ENCODE results near the gene DYNC2H1. TPM values are rescaled to one million over a fixed set of nuclear protein-coding genes. Genes with fewer than 3 reads are reported as not detected.

Gene DYNC2H1
- total and polyA plus RNA-seq, 10 donors, result 3.1 to 18.3 (median 10.6) TPM

GRCh38 chr11:103488579-103488978 lies 379.4 kb downstream of the DYNC2H1 start:
- TF ChIP-seq, protein P1, sequence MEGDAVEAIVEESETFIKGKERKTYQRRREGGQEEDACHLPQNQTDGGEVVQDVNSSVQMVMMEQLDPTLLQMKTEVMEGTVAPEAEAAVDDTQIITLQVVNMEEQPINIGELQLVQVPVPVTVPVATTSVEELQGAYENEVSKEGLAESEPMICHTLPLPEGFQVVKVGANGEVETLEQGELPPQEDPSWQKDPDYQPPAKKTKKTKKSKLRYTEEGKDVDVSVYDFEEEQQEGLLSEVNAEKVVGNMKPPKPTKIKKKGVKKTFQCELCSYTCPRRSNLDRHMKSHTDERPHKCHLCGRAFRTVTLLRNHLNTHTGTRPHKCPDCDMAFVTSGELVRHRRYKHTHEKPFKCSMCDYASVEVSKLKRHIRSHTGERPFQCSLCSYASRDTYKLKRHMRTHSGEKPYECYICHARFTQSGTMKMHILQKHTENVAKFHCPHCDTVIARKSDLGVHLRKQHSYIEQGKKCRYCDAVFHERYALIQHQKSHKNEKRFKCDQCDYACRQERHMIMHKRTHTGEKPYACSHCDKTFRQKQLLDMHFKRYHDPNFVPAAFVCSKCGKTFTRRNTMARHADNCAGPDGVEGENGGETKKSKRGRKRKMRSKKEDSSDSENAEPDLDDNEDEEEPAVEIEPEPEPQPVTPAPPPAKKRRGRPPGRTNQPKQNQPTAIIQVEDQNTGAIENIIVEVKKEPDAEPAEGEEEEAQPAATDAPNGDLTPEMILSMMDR (IDR thresholded peaks at IDR 0.05 in 8 of 11, conservative IDR thresholded peaks at IDR 0.05 in 3 of 11), result no peak
- TF ChIP-seq POLR2AphosphoS5 (IDR thresholded peaks at IDR 0.05), result no peak
- no peak for TF ChIP-seq POLR2A (IDR thresholded peaks at IDR 0.05)
- Histone ChIP-seq H3K9me3 (peaks cover 0 to 7% (median 0%) of the 10 kb centered on the region in 8 donors), H3K4me1 (no peaks in the 10 kb centered on the region), H3K36me3 (no peaks in the 10 kb centered on the region), H3K27me3 (replicated peaks in 1 of 7) (no peaks in the 10 kb centered on the region), H3K4me3 (no peak overlapping the region), H3K27ac (no peak overlapping the region)
- no peak for DNase-seq
- WGBS, 5 donors, result 81 to 90% (median 90%) methylated on average over 2 of the region's 2 CpGs
- intact Hi-C loops (cut with DNase I; ENCODE audit: low total_unique reads), result no loop called here

GRCh38 chr11:103491777-103492176 lies 382.6 kb downstream of the DYNC2H1 start:
- WGBS, 5 donors, result 55 to 76% (median 70%) methylated on average over 2 of the region's 2 CpGs
- DNase-seq, result no peak
- no peak overlapping the region for H3K27ac ChIP-seq
- H3K9me3 ChIP-seq, result peaks cover 0 to 7% (median 0%) of the 10 kb centered on the region in 8 donors
- no peaks in the 10 kb centered on the region for H3K36me3 ChIP-seq
- H3K27me3 ChIP-seq (replicated peaks in 1 of 7), result no peaks in the 10 kb centered on the region
- intact Hi-C loops (cut with DNase I; ENCODE audit: low total_unique reads), result no loop called here
- no peak overlapping the region for H3K4me3 ChIP-seq
- no peak for TF ChIP-seq POLR2A (IDR thresholded peaks at IDR 0.05)
- TF ChIP-seq, protein P1 (IDR thresholded peaks at IDR 0.05 in 8 of 11, conservative IDR thresholded peaks at IDR 0.05 in 3 of 11), result no peak
- TF ChIP-seq POLR2AphosphoS5 (IDR thresholded peaks at IDR 0.05), result no peak
- no peaks in the 10 kb centered on the region for H3K4me1 ChIP-seq

- no peak for TF ChIP-seq POLR2AphosphoS5 (IDR thresholded peaks at IDR 0.05)
- no peak for TF ChIP-seq POLR2A (IDR thresholded peaks at IDR 0.05)
- TF ChIP-seq, protein P1 (IDR thresholded peaks at IDR 0.05 in 8 of 11, conservative IDR thresholded peaks at IDR 0.05 in 3 of 11), result no peak
- no peaks in the 10 kb centered on the region for H3K27me3 ChIP-seq (replicated peaks in 1 of 7)
- no peak for DNase-seq
- H3K27ac ChIP-seq, result no peak overlapping the region
- H3K9me3 ChIP-seq, result peaks cover 0 to 11% (median 0%) of the 10 kb centered on the region in 8 donors
- H3K36me3 ChIP-seq, result no peaks in the 10 kb centered on the region
- no peak overlapping the region for H3K4me3 ChIP-seq
- intact Hi-C loops (cut with DNase I; ENCODE audit: low total_unique reads), result no loop called here
- WGBS, 5 donors, result 64 to 87% (median 72%) methylated on average over 1 of the region's 1 CpG
- H3K4me1 ChIP-seq, result no peaks in the 10 kb centered on the region
Measured at GRCh38 chr11:103494491-103494890, 385.3 kb downstream of the DYNC2H1 start.

DNA sequence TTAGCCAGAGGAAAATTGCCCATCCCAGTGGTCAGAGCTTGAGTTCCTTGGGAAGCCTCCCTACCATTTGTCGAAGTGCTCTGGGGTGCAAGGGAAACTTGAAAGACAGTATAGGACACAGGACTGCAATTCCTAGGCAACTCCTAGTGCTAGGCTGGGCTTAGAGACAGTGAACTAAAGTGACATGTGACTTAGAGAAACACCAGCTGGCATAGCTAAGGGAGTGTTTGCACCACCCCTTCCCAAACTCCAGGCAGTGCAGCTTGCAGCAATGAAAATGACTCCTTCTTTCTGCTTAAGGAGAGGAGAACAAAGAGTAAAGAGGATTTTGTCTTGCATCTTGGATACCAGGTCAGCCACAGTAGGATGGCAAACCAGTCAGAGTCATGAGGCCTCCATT lies 388.0 kb downstream of the DYNC2H1 start:
- Histone ChIP-seq H3K4me1 (no peaks in the 10 kb centered on the region), H3K27ac (no peak overlapping the region), H3K36me3 (no peaks in the 10 kb centered on the region), H3K27me3 (replicated peaks in 1 of 7) (no peaks in the 10 kb centered on the region), H3K4me3 (no peak overlapping the region), H3K9me3 (peaks cover 0 to 8% (median 0%) of the 10 kb centered on the region in 8 donors)
- intact Hi-C loops (cut with DNase I; ENCODE audit: low total_unique reads), result no loop called here
- TF ChIP-seq POLR2AphosphoS5 (IDR thresholded peaks at IDR 0.05), result no peak
- no peak for DNase-seq
- 75 to 100% (median 85%) methylated on average over 1 of the region's 1 CpG for WGBS, 5 donors

All from spleen (tissue), 11 donors.